Measurements from ENCODE around the gene MACROD2. TPM values are rescaled to one million over a fixed set of nuclear protein-coding genes. Genes with fewer than 3 reads are reported as not detected.

MACROD2 gene
- total and polyA plus RNA-seq, 2 of the 4 experiments (the other 2 are of a cell fraction), result not detected

GRCh38 chr20:15860850-15861249 lies 1865.5 kb downstream of the MACROD2 start:
- dilution Hi-C loops (cut with HindIII; ENCODE audit: low sequenced_read_pairs, unreplicated experiment), result no loop called here
- no CpG with 5 or more reads among the region's 2 CpGs for WGBS, 2 experiments (ENCODE audit: extremely low coverage in 2 of 2, insufficient read length in 1 of 2)

More at GRCh38 chr20:15860850-15861249, 1865.5 kb downstream of the MACROD2 start:
- H2BK20ac ChIP-seq (ENCODE audit: low read depth, low read length), result no peak overlapping the region
- POLR2A ChIA-PET (ENCODE audit: unreplicated experiment), result no interaction called here
- H3K4me3 ChIP-seq (ENCODE audit: insufficient read depth, low read depth, low read length), result no peak overlapping the region
- H2BK120ac ChIP-seq (ENCODE audit: low read depth, low read length), result no peak overlapping the region
- H2AK9ac ChIP-seq (replicated peaks; ENCODE audit: low read depth, low read length, poor library complexity), result no peak overlapping the region
- no peak overlapping the region for H4K5ac ChIP-seq (ENCODE audit: low read depth, low read length)
- H3K9me3 ChIP-seq (ENCODE audit: control insufficient read depth, insufficient read depth, low read length), result peaks cover 1% of the 10 kb centered on the region; the same call in 1 of the 2 replicates
- no peak overlapping the region for H3K4ac ChIP-seq (ENCODE audit: low read depth, low read length)
- H2BK5ac ChIP-seq (ENCODE audit: low read depth, low read length, poor library complexity, severe bottlenecking), result no peak overlapping the region
- H3K23ac ChIP-seq (ENCODE audit: low read depth, low read length), result no peak overlapping the region
- H2BK15ac ChIP-seq (ENCODE audit: low read depth, low read length), result no peak overlapping the region
- H3K36me3 ChIP-seq (ENCODE audit: control insufficient read depth, insufficient read depth, low read length), result no peaks in the 10 kb centered on the region
- H3K4me1 ChIP-seq (ENCODE audit: control insufficient read depth, insufficient read depth, low read length), result no peaks in the 10 kb centered on the region
- H3K9ac ChIP-seq (ENCODE audit: low read depth, low read length), result no peak overlapping the region
- no peak overlapping the region for H4K8ac ChIP-seq (ENCODE audit: low read depth in 2 of 2, low read length in 2 of 2)
- no peak overlapping the region for H2AFZ ChIP-seq (replicated peaks; ENCODE audit: low read length, poor library complexity)
- in situ Hi-C loops (cut with MboI; ENCODE audit: low sequenced_read_pairs) (no loop called here), intact Hi-C loops (cut with micrococcal nuclease) (no loop called here)
- no peak overlapping the region for H3K14ac ChIP-seq (replicated peaks; ENCODE audit: low read depth, low read length)
- CTCF ChIA-PET, result no interaction called here
- no peak for TF ChIP-seq RFX5 (IDR thresholded peaks at IDR 0.05; ENCODE audit: low read depth, low read length)
- no peak for TF ChIP-seq NFE2L2 (IDR thresholded peaks at IDR 0.05; ENCODE audit: low read depth, low read length)
- TF ChIP-seq BHLHE40 (IDR thresholded peaks at IDR 0.05; ENCODE audit: low read depth, low read length), result no peak
- no peak for TF ChIP-seq SMC3 (IDR thresholded peaks at IDR 0.05; ENCODE audit: low read depth, low read length)
- no peak for TF ChIP-seq FOS (IDR thresholded peaks at IDR 0.05; ENCODE audit: low read depth, low read length)
- no peak for TF ChIP-seq RCOR1 (IDR thresholded peaks at IDR 0.05; ENCODE audit: insufficient replicate concordance, low read length)
- TF ChIP-seq MAZ (IDR thresholded peaks at IDR 0.05; ENCODE audit: borderline replicate concordance, low read depth, low read length), result no peak
- no peaks in the 10 kb centered on the region for H4K20me1 ChIP-seq (ENCODE audit: insufficient read depth, low read length)
- H3K9me1 ChIP-seq (ENCODE audit: insufficient read depth, low read length), result no peaks in the 10 kb centered on the region
- no peak overlapping the region for H3K27ac ChIP-seq (ENCODE audit: insufficient read depth, low read length)
- ATAC-seq (ENCODE audit: low read depth) (no peak), DNase-seq (no peak)
- H3K18ac ChIP-seq (ENCODE audit: low read depth, low read length), result no peak overlapping the region
- no peak overlapping the region for H2AK5ac ChIP-seq (ENCODE audit: low read depth, low read length)
- no peaks in the 10 kb centered on the region for H3K79me1 ChIP-seq (ENCODE audit: low read depth in 1 of 2, low read length in 2 of 2)
- no peak overlapping the region for H3K56ac ChIP-seq (ENCODE audit: extremely low read depth, insufficient read depth, low read length)
- BruUV-seq (replicated peaks), result no TSS peak
- no peak overlapping the region for H3K4me2 ChIP-seq (ENCODE audit: low read depth, low read length)
- no peak overlapping the region for H4K91ac ChIP-seq (ENCODE audit: insufficient read depth, low read depth, low read length)
- H3K27me3 ChIP-seq (ENCODE audit: control insufficient read depth, insufficient read depth, low read length), result no peaks in the 10 kb centered on the region

All from IMR-90 (cell line).